Measurements from ENCODE around the gene HMBS. TPM values are rescaled to one million over a fixed set of nuclear protein-coding genes. Genes with fewer than 3 reads are reported as not detected.

HMBS gene
- total RNA-seq, 1 experiment from 2014 or later: 9.3 TPM

DNA sequence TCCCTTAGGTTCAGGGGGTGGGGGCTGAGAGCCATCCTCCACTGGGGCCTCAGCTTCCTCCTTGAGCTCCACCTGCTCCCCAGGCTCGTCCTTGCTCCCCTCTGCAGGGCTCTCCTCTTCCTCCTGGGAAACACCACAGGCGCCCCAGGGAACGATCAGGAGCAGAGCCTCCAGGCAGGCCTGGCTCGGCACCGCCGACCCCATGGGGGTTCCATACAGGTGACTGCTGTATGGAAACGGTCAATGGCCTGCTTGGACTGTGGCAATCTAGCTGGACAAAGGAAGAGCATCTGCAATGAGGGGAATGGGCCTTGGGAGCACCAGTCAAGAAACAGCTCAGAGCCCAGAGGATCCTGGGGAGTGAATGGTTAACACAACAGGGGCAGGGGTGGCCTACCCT lies 35.6 kb upstream of the HMBS start:
- CTCF ChIA-PET: no interaction called here
- Histone ChIP-seq H3K9me3 (ENCODE audit: low read length) (no peaks in the 10 kb centered on the region), H3K27me3 (ENCODE audit: low read length) (no peaks in the 10 kb centered on the region), H3K9ac (ENCODE audit: low read length) (no peak overlapping the region), H2AFZ (ENCODE audit: low read length) (no peak overlapping the region), H3K4me3 (ENCODE audit: low read length) (no peak overlapping the region), H3K27ac (ENCODE audit: low read length) (no peak overlapping the region), H3K9me2 (replicated peaks; ENCODE audit: low read length) (no peaks in the 10 kb centered on the region), H3K4me1 (ENCODE audit: insufficient read depth, low read length) (no peaks in the 10 kb centered on the region), H3K4me2 (ENCODE audit: low read length) (no peak overlapping the region), H3F3A (ENCODE audit: low read length, unreplicated experiment) (no peaks in the 10 kb centered on the region), H4K20me1 (ENCODE audit: low read length) (no peaks in the 10 kb centered on the region), H3K79me2 (ENCODE audit: low read length) (0 out of 2 replicates have a peak, but pooled peaks cover 4% of the 10 kb centered on the region), H3K36me3 (ENCODE audit: low read depth, low read length) (peaks cover 73% of the 10 kb centered on the region)
- BruUV-seq (replicated peaks): no TSS peak
- ATAC-seq (no peak), DNase-seq (no peak)
- POLR2A ChIA-PET (ENCODE audit: unreplicated experiment): no interaction called here
- no peak for TF ChIP-seq EZH2 (IDR thresholded peaks at IDR 0.05; ENCODE audit: low read length, unreplicated experiment)
- no peak for TF ChIP-seq EZH2phosphoT487 (IDR thresholded peaks at IDR 0.05; ENCODE audit: borderline replicate concordance, low read length)
- TF ChIP-seq CTCF (conservative IDR thresholded peaks at IDR 0.05; ENCODE audit: low read depth, low read length): no peak
- intact Hi-C loops (cut with micrococcal nuclease): no loop called here

- no peak overlapping the region for H3K4me3 ChIP-seq (ENCODE audit: low read length)
- H3K4me2 ChIP-seq (ENCODE audit: low read length): no peak overlapping the region
- intact Hi-C loops (cut with micrococcal nuclease): no loop called here
- H3K36me3 ChIP-seq (ENCODE audit: low read depth, low read length): peaks cover 77% of the 10 kb centered on the region
- no peaks in the 10 kb centered on the region for H3F3A ChIP-seq (ENCODE audit: low read length, unreplicated experiment)
- no peaks in the 10 kb centered on the region for H3K9me2 ChIP-seq (replicated peaks; ENCODE audit: low read length)
- POLR2A ChIA-PET (ENCODE audit: unreplicated experiment): no interaction called here
- TF ChIP-seq CTCF (conservative IDR thresholded peaks at IDR 0.05; ENCODE audit: low read depth, low read length): no peak
- TF ChIP-seq EZH2 (IDR thresholded peaks at IDR 0.05; ENCODE audit: low read length, unreplicated experiment): no peak
- TF ChIP-seq EZH2phosphoT487 (IDR thresholded peaks at IDR 0.05; ENCODE audit: borderline replicate concordance, low read length): no peak
- H3K9me3 ChIP-seq (ENCODE audit: low read length): no peaks in the 10 kb centered on the region
- H3K27ac ChIP-seq (ENCODE audit: low read length): no peak overlapping the region
- CTCF ChIA-PET: no interaction called here
- H3K4me1 ChIP-seq (ENCODE audit: insufficient read depth, low read length): peaks cover 8% of the 10 kb centered on the region
- H3K27me3 ChIP-seq (ENCODE audit: low read length): no peaks in the 10 kb centered on the region
- no peak for DNase-seq
- ATAC-seq: no peak
- H2AFZ ChIP-seq (ENCODE audit: low read length): no peak overlapping the region
- 0 out of 2 replicates have a peak, but pooled peaks cover 10% of the 10 kb centered on the region for H4K20me1 ChIP-seq (ENCODE audit: low read length)
- H3K79me2 ChIP-seq (ENCODE audit: low read length): peaks cover 29% of the 10 kb centered on the region
- BruUV-seq (replicated peaks): TSS peak; percentile 2
- H3K9ac ChIP-seq (ENCODE audit: low read length): no peak overlapping the region
Measured at GRCh38 chr11:119051440-119052162, 33.1 kb upstream of the HMBS start.

DNA sequence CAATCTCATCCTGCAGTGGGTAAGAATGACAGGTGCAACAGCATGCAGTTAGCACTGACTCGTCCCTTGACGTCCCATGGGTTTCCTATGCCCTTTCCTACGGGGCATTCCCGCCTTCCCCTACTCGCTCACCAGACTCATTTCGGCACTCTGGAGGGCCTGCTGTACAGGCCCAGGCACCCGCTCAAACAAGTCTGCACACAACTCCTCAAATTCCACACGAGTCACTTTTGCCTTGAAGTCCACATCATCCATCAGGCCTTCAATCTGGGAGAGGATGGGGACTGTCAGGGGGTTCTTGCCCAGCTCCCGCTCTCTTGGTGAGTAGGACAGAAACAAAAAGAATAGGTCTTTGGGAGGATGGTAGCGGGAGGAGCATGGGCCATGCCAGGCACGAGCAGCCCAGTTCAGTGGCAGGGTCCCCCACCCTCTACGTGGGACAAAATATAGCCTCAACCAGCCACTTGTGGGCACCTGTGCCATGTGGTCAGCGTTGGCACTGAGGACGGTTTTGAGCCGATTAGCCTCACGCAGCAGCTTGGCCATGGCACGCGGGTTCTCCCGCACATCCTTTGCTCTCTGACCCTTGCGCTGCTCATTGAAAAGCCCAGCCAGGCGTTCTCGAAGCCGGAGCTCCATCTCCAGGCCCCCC lies 32.4 kb upstream of the HMBS start:
- no TSS peak for BruUV-seq (replicated peaks)
- CTCF ChIA-PET: no interaction called here
- H3K36me3 ChIP-seq (ENCODE audit: low read depth, low read length): peaks cover 72% of the 10 kb centered on the region

More for the DNA sequence above, 32.4 kb upstream of the HMBS start:
- Histone ChIP-seq H4K20me1 (ENCODE audit: low read length) (0 out of 2 replicates have a peak, but pooled peaks cover 10% of the 10 kb centered on the region), H3K4me3 (ENCODE audit: low read length) (no peak overlapping the region), H3F3A (ENCODE audit: low read length, unreplicated experiment) (no peaks in the 10 kb centered on the region), H3K27me3 (ENCODE audit: low read length) (no peaks in the 10 kb centered on the region), H3K27ac (ENCODE audit: low read length) (no peak overlapping the region), H3K9me2 (replicated peaks; ENCODE audit: low read length) (no peaks in the 10 kb centered on the region), H3K9ac (ENCODE audit: low read length) (no peak overlapping the region), H3K4me2 (ENCODE audit: low read length) (no peak overlapping the region), H3K4me1 (ENCODE audit: insufficient read depth, low read length) (peaks cover 8% of the 10 kb centered on the region), H3K9me3 (ENCODE audit: low read length) (no peaks in the 10 kb centered on the region), H3K79me2 (ENCODE audit: low read length) (peaks cover 32% of the 10 kb centered on the region), H2AFZ (ENCODE audit: low read length) (no peak overlapping the region)
- DNase-seq: no peak
- intact Hi-C loops (cut with micrococcal nuclease): no loop called here
- no peak for ATAC-seq
- POLR2A ChIA-PET (ENCODE audit: unreplicated experiment): no interaction called here
- no peak for TF ChIP-seq CTCF (conservative IDR thresholded peaks at IDR 0.05; ENCODE audit: low read depth, low read length)
- TF ChIP-seq EZH2phosphoT487 (IDR thresholded peaks at IDR 0.05; ENCODE audit: borderline replicate concordance, low read length): no peak
- no peak for TF ChIP-seq EZH2 (IDR thresholded peaks at IDR 0.05; ENCODE audit: low read length, unreplicated experiment)
